Measurements from ENCODE around the gene CMTM7. TPM values are rescaled to one million over a fixed set of nuclear protein-coding genes. Genes with fewer than 3 reads are reported as not detected.
"Not testable (repeated sequence)": the region's sequence is repeated elsewhere in the genome, so short reads cannot be mapped to it uniquely, and the experiment has no call there.

The CMTM7 gene
- polyA plus RNA-seq, 3 donors: 45.8 to 54.2 (median 49.1) TPM

DNA sequence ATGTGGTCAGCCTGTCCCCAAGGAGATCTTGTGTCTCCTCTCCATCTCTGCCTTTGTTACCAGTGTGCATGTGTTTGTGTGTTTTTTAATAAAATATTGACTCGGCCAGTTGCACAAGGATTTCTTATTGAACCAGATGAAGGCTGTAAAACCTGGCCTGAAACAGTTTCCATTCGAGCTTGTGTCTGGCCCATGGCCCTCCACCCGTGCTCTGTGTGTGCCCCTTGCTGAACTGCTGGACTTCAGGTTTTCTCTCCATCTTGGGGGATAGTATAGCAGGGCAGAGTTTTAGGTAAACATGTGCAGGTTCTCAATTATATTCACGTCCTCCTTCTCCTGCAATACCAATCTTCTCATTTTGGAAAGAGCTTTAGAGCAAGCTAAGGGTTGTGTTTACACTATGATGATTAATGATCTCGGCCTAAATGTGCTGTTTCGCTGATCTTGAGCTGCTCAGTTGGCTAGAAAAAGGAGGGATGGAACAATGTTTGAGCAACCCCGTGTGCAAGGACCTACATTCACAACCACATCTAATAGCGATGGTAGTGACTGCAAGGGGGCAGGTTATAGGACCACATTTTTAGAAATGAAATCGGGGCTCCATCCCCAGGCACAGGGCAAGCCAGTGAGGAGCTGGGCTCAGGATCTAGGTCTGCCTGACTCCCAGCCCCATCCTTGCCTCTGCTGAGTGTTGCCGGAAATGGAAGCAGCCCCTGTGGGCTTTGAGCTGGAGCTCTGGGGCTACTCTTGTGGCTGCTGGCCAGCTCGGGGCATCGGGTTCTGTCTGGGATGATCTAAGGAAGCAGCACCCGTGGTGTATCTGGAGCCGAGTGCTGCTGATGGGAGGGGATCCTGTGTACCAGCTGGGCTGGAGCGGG lies 63.3 kb downstream of the CMTM7 start:
- no peak for DNase-seq

DNA sequence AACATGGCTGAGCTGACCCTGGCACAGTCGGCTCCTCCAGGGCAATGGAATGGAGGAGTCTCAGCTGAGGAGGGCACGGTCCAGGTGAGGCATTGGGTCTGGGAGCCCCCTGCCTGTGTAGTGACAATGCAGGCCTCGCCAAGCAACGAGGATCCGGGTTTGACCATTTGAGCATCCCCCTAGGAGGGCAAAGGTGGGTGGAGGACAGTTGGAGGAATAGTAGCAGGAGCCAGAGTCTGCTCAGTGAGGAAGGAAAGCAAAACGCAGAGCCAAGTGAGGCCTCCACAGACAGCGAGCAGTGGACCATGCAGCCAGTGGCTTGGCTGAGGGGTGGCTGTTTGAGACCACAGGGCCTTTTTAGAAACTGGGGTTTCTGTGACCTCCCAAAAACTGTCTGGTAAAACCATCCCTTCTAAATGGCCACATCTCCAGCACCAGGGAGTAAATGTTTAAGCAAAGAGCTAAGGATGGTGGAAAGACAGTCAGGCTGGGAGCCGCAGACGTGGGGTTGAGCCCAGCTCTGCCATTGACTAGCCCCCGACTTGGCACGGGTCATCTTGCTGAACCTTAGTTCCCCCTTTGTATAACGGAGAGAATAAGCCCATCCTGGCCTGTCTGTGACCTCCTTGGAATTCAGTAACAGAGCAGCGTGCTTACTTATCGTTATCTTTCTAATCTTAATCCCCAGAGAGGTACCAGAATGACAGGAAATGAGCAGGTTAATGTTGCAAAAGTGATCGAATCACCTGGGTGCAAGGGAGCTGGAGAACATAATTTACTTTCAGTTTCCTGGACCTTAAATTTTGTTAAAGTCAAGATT lies 64.2 kb downstream of the CMTM7 start:
- no peak for DNase-seq

DNA sequence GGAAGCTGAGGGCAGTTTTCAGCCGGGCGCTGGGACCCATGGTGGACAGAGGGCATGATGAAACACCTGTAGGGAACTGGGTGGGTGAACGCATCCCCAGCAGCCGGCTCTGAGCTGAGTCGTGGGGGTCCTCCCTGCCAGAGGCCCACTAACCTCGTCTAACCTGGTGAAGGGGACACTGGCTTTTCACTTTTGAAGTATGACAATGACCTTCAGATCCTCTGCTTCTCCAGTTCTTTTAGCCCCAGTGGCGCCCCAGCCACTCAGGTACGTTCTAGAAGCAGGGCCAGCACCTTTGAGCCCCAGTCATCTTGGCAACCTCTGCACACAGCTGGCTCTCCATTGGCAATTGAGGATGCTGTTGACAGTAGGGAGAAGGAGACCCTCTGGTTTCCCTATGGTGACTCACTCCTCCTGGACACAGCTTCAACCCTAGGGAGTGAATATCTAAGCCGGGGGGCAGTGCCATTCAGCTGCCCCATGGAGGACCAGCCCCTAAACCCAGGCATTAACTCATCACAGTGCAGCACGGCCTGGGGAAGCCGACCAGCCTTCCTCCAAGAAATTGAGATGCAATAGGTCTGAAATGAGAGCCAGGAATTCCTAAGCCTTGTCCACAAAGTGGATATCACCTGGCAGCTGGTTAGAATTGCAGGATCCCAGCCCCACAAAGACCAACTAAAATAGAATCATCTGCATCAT lies 64.9 kb downstream of the CMTM7 start:
- DNase-seq: no peak

DNA sequence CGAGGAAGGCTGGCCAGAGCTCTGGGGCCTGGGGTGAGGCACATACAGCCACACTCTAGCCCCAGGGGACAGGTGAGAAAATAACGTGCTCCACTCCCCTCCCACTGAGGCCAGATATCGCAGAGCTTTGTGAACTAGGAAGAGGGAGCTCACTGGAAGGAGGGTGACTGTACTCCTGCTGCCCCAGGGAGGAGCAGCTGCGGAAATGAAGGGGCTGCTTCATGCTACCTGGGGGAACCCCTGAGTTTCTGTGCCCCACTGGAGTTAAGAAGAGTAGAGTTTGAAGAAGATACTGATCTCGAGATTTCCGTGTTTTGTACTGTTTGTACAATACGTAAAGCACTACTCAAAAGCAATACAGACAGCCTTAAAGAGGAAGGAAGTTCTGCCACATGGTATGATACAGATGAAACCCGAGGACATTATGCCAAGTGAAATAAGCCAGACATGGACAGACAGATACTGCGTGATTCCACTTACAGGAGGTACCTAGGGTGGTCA lies 66.4 kb downstream of the CMTM7 start:
- no peak for DNase-seq

DNA sequence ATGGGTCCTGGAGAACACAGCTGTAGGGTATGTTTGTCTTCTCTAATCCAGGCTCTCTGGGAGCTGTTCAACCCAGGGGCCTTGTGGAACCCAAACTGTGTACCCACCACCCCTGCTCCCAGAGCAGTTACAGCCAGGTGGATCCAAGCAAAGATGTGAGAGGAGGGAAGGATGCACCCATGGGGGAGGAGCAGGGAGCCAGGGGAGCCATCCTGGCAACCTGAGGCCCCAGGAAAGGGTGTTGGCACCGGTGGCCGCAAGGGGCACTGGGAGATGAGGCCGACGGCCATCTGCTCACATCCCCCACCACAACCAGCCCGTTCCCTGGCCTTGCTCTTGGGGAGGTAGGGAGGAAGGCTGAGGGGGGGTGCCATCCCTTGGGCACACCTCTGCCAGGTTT lies 67.8 kb downstream of the CMTM7 start:
- DNase-seq: no peak

DNA sequence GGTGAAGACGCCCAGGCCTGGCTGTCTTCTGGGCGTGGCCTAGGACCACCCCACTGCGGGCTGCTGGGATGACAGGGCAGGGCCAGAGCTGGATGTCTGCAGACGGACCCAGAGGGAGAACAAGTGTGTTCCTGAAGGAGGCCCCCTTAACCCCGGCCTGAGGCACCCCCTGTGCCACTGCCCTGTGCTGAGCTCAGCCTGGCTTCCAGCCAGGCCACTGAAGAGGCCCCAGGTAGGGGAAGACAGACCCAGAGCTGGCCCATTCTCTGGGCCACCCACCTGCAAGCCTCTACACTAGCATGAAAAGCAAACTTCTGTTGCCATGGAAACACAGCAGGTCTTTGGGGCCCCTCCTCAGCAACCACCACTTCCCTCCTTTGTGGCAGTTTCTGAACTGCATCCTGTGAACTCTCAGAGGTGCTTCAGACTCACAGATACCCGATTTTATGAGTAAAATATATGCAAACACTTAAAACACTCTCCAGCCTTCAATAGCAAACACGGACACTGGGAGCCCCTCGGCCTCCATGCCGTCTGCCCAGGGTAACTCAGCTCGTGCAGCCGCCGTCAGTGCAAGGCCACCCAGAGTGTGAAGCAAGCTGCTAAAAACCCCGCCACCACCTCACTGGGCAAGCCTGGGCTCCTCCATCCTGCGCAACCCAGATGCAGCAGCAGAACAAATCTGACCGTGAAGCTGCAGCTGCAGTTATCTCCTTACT lies 68.5 kb downstream of the CMTM7 start:
- DNase-seq: peak; percentile 30

DNA sequence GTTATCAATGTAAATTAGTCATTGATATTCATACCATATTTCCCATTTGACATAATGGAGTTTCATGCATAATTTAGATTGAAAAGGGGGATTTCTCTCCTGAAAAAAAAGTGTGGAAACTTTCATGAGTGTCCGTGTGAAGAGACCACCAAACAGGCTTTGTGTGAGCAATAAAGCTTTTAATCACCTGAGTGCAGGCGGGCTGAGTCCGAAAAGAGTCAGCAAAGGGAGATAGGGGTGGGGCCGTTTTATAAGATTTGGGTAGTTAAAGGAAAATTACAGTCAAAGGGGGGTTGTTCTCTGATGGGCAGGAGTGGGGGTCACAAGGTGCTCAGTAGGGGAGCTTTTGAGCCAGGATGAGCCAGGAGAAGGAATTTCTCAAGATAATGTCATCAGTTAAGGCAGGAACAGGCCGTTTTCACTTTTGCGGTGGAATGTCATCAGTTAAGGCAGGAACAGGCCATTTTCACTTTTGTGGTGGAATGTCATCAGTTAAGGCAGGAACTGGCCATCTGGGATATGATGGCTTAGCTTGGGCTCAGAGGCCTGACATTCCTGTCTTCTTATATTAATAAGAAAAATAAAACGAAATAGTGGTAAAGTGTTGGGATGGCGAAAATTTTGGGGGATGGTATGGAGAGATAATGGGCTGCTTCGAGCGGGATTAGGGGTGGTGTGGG lies 69.3 kb downstream of the CMTM7 start:
- not testable (repeated sequence) for DNase-seq

DNA sequence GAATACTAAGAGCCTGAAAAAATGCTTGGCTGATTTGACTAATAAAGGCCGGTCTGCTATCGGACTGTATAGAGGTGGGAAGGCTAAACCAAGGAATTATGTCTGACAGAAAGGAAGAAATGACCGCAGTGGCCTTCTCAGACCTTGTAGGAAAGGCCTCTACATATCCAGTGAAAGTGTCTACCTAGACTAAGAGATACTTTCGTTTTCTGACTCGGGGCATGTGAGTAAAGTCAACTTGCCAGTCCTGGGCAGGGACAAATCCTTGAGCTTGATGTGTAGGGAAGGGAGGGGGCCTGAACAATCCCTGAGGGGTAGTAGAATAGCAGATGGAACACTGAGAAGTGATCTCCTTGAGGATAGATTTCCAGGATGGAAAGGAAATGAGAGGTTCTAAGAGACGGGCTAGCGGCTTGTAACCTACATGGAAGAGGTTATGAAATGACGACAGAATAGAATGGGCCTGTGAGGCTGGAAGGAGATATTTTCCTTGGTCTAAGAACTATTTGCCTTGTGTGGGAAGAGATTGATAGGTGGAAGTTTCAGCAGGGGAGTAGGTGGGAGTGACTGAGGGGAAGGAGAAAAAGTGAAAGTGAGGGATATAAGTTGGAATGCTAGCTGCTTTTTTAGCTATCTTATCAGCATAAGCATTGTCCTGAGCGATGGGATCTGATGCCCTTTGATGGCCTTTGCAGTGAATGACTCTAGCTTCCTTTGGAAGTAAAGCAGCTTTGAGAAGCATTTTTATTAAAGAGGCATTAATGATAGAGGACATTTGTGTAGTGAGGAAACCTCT lies 70.7 kb downstream of the CMTM7 start:
- not testable (repeated sequence) for DNase-seq

DNA sequence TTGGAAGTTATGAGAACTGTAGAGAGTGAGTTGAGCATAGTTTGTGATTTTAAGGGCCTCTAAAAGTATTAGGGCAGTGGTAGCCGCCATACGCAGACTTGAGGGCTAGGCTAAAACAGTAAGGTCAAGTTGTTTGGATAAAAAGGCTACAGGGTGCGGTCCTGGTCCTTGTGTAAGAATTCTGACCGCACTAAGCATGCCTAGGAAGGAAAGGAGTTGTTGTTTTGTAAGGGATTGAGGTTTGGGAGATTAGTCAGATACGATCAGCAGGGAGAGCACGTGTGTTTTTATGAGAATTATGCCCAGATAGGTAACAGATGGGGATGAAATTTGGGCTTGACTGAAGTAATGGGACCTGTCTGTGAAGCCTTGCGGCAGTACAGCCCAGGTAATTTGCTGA lies 71.8 kb downstream of the CMTM7 start:
- not testable (repeated sequence) for DNase-seq

DNA sequence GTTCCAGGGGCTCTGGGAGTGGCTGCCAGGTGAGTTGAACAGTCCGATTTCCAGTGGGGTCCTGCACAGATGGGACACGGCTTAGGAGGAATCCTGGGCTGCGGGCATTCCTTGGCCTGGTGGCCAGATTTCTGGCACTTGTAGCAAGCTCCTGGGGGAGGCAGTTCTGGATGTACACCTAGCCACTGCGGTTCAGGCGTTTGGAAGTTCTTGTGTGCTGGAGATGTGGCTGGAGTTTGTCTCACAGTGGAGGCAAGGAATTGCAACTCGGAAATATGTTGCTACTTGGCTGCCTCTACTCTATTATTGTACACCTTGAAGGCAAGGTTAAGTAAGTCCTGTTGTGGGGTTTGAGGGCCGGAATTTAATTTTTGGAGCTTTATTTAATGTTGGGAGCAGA lies 73.1 kb downstream of the CMTM7 start:
- DNase-seq: not testable (repeated sequence)

DNA sequence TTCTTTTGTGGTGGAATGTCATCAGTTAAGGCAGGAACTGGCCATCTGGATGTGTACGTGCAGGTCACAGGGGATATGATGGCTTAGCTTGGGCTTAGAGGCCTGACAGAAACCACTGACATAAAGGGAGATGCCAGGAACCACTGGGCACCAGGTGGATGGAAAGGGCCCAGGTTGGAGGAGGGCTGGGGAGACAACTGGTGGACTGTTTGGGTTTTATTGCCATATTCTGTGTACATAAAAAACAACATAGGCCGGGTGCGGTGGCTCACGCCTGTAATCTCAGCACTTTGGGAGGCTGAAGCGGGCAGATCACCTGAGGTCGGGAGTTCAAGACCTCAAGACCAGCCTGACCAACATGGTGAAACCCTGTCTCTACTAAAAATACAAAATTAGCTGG lies 75.2 kb downstream of the CMTM7 start:
- DNase-seq: not testable (repeated sequence)

DNA sequence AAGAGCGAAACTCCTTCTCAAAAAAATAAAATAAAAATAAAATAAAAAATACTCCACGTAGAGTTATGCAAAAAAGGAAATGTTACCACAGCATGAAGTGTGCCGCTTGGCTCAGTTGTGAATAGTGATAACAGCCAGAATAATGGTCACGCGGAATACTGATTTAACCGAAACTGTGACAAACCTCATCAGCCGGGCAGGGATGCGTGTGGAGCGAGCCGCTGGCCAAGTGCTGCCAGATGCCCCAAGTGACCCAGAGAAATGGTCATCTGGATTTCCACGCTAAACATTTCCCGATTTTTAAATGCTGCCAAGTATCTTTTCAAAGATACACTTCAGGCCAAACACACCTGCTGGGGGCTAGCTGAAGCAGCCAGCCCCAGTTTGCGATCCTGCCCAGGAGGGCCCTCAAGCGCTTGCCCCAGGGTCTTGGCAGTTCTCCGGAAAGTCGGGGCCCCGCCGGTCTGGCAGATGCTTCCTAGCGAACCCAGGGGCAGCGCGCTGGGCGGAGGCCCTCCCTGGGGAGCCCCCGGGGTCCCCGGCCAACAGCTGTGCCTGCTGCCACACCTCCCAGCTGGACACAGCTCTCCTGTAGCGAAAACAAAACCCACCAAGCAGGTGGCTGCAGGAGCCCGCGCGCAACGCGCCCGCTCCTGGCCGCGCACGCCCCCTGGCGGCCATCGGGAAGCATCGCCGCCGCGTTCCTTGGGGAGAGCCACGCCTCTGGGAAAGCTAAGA lies 75.8 kb downstream of the CMTM7 start:
- peak; percentile 78 for DNase-seq

DNA sequence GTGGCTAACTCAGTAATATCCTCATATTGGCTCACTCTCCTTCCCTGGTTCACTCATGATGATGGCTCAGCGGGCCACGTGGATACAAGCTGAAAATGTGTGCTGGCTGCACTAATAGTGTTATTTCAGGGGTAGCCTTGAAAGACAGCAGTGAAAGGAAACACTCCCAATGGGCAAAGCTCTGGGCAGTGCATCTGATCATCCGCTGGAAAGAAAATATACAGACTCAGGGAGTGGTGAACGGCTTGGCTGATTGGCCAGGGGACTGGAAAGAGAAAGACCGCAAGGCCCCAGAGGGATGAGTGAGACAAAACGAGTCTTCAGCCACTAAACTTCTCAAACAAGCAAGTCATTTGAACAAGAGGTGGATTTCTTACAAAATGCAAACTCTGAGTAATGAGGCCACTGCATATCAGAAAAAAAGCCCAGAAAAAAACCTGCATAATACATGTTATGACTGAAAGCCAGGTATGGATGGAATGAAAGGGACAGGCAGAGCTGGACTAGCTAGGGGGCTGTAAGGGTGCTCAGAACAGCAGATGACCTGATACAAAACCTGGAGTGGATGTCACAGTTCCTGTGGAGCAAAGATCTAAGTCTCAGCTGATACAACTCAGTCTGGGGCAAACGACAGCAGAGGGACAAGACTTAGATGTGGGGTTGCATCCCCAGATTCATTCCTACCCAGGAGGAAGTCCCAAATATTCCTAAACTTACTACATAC lies 77.7 kb downstream of the CMTM7 start:
- no peak for DNase-seq

DNA sequence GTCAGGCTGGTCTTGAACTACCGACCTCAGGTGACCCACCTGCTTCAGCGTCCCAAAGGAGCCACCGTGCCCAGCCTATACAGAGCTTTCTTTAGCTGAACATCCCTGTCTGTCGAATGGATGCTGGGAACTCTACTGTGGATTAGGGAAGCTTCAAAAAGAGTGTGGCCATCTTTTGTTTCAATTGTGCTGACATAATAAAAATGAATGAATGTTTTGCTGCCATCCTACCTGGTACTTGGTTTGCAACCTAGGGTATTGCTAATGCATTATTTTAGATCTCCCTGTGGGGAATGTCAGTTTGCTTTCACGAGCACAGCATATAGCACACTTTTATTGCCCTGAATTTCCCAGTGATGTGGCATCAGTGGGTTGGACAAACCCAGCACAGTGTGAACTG lies 78.7 kb downstream of the CMTM7 start:
- no peak for DNase-seq

DNA sequence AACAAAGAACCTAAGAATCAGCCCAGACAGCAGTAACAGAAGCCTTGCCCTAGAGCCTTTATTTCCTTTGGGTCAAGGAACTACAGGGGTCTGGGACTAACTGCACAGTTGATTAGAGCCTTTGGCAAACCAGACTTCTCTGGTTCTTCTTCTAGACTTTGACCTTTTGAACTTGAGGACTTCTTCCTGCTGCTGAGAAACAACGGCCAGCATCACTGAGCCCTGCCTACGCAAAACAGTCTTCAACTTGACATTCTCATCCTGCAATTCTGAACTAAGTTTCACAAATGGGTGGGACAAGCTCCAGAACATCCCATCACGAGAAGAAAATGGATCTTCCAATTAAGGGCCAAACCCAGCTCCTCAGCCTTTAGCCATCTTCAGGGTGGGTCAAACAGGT lies 79.6 kb downstream of the CMTM7 start:
- DNase-seq: no peak

DNA sequence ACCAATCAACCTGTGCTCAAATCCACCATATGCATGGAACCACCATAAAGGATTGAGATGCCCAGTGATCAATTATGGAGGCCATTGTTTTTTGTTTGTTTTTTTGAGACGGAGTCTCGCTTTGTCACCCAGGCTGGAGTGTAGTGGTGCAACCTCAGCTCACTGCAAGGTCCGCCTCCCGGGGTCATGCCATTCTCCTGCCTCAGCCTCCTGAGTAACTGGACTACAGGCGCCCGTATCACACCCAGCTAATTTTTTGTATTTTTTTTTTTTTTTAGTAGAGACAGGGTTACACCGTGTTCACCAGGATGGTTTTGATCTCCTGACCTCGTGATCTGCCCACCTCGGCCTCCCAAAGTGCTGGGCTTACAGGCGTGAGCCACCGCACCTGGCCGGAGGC lies 80.5 kb downstream of the CMTM7 start:
- not testable (repeated sequence) for DNase-seq

DNA sequence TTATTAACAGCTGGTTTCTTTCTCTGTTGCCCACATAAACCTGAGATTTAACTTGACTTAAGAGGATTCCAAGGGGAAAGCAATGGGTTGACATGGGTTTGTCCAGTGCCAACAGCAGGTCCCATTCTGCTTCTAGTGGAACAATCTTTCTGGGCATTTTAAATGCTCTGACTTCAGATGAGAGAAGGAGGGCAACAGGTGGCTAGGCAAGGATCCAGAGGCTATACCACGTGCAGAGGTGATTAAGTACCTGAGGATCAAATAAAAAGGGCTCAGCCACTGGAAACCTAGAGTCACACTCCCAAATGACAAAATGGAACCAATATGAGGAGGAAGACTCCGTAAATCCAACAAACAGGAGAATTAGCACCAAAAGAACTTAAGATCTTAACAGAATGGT lies 82.5 kb downstream of the CMTM7 start:
- DNase-seq: no peak

DNA sequence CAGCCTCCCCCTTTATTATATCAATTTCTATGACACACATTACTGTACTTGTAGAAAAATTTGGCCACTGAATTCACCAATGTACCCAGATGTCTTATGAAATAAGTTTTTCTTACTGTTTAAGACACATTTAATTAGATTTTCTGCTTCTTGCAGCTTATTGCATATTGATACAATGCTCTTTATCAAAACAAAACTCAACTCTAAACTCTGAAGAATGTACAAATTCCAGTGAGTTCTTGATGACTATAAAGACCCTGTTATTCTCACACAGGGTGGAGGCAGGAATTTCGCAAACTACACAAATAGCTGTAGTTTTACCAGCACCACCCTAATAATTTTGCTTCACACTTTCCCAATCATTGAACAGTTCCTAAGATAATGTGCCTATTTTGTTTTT lies 89.0 kb downstream of the CMTM7 start:
- DNase-seq: no peak

Data from renal pelvis (tissue), 4 donors.